ENCODE data around the gene CCDC192. TPM values are rescaled to one million over a fixed set of nuclear protein-coding genes. Genes with fewer than 3 reads are reported as not detected.

The CCDC192 gene
- total and polyA plus RNA-seq, 10 of the 15 experiments (the other 5 are each of a cell fraction or from before 2014, with no cell fraction given): 0.20 to 0.79 (median 0.32) TPM; not detected in 4

GRCh38 chr5:127906562-127907204 is 203.5 kb downstream of the CCDC192 start (continued):
- TF ChIP-seq RELB (IDR thresholded peaks at IDR 0.05; ENCODE audit: low read depth) (peak; percentile 57; the same call in 1 of the 2 replicates), MEF2B (IDR thresholded peaks at IDR 0.05; ENCODE audit: partially characterized antibody, poor library complexity, severe bottlenecking) (peak; percentile 26), DPF2 (IDR thresholded peaks at IDR 0.05) (peak; percentile 55; the same call in 1 of the 2 replicates), SMAD1 (IDR thresholded peaks at IDR 0.05; ENCODE audit: low read depth, partially characterized antibody) (peak; percentile 62), IKZF2 (IDR thresholded peaks at IDR 0.05) (peak; percentile 74 to 76; a peak in 2 of 4 replicates), IKZF1 (conservative IDR thresholded peaks at IDR 0.05) (peak; percentile 27; the same call in 1 of the 2 replicates), SKIL (IDR thresholded peaks at IDR 0.05; ENCODE audit: low read depth, poor library complexity, severe bottlenecking) (peak; percentile 67), RAD51 (IDR thresholded peaks at IDR 0.05) (peak; percentile 77), ELK1 (IDR thresholded peaks at IDR 0.05; ENCODE audit: low read depth, low read length) (no peak), NBN (IDR thresholded peaks at IDR 0.05) (peak; percentile 88; the same call in 1 of the 2 replicates), RUNX3 (IDR thresholded peaks at IDR 0.05; ENCODE audit: low read length) (peak; percentile 58; the same call in 1 of the 2 replicates), PAX8 (IDR thresholded peaks at IDR 0.05) (no peak), BMI1 (IDR thresholded peaks at IDR 0.05; ENCODE audit: borderline replicate concordance) (peak; percentile 57; the same call in 1 of the 2 replicates), NKRF (conservative IDR thresholded peaks at IDR 0.05) (no peak)

Measured in GM12878 (cell line).